Measurements from ENCODE around the gene SECISBP2L. TPM values are rescaled to one million over a fixed set of nuclear protein-coding genes. Genes with fewer than 3 reads are reported as not detected.

SECISBP2L gene
- total RNA-seq, 5 donors from 2014 or later (not counting 1 experiment from before 2014, with no cell fraction given) = 46.8 to 62.5 (median 48.7) TPM

DNA sequence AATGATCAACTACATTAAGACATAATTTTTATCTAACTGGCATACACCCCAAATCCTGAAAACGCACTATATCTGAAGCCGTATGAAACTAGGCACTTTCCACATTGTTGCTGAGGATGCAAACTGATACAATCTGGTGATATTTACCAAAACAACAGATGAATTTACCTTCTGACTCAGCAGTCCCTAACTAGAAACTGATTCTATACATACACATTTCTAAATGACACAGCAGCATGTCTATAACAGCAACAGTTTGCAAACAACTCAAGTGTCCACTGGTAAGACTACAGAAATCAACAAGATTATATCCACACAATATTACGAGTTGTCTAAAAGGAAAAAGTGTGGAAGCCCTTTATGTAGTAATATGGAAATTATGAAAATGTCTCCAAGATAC lies 22.9 kb downstream of the SECISBP2L start:
- no peak overlapping the region for H3K4me3 Mint-ChIP-seq
- no peak overlapping the region for H3K27ac ChIP-seq (ENCODE audit: low read length)
- peaks cover 0 to 31% of the 10 kb centered on the region in 2 donors for H3K36me3 ChIP-seq (ENCODE audit: control insufficient read depth in 2 of 2, extremely low read depth in 1 of 2, insufficient read depth in 1 of 2, low read length in 1 of 2)
- POLR2A ChIA-PET = no interaction called here
- H3K27ac Mint-ChIP-seq = no peak overlapping the region
- peaks cover 0 to 10% (median 4%) of the 10 kb centered on the region in 3 donors for H3K4me1 Mint-ChIP-seq
- DNase-seq (no peak), ATAC-seq (replicated peaks in 1 of 4) (no peak)
- H3K4me3 ChIP-seq (ENCODE audit: control insufficient read depth in 1 of 2, extremely low read depth in 1 of 2, low read length in 1 of 2) = no peak overlapping the region
- H3K27me3 ChIP-seq (replicated peaks in 1 of 2; ENCODE audit: control insufficient read depth in 2 of 2, extremely low read depth in 1 of 2, insufficient read depth in 2 of 2, low read length in 1 of 2) = no peaks in the 10 kb centered on the region
- H3K9me3 Mint-ChIP-seq = no peaks in the 10 kb centered on the region
- 57% methylated on average over 2 of the region's 3 CpGs for WGBS (ENCODE audit: insufficient coverage)
- H3K9me3 ChIP-seq = no peaks in the 10 kb centered on the region
- no peaks in the 10 kb centered on the region for H3K4me1 ChIP-seq (ENCODE audit: control insufficient read depth in 1 of 2, extremely low read depth in 1 of 2, insufficient read depth in 2 of 2, low read length in 2 of 2)
- no peaks in the 10 kb centered on the region for H3K27me3 Mint-ChIP-seq
- H3K36me3 Mint-ChIP-seq = peaks cover 65% of the 10 kb centered on the region
- CTCF ChIA-PET = no interaction called here

- Histone ChIP-seq H3K27me3 (replicated peaks in 1 of 2; ENCODE audit: control insufficient read depth in 2 of 2, extremely low read depth in 1 of 2, insufficient read depth in 2 of 2, low read length in 1 of 2) (no peaks in the 10 kb centered on the region), H3K4me3 (ENCODE audit: control insufficient read depth in 1 of 2, extremely low read depth in 1 of 2, low read length in 1 of 2) (no peak overlapping the region), H3K9me3 (no peaks in the 10 kb centered on the region), H3K4me1 (ENCODE audit: control insufficient read depth in 1 of 2, extremely low read depth in 1 of 2, insufficient read depth in 2 of 2, low read length in 2 of 2) (no peaks in the 10 kb centered on the region), H3K27ac (ENCODE audit: low read length) (no peak overlapping the region), H3K36me3 (ENCODE audit: control insufficient read depth in 2 of 2, extremely low read depth in 1 of 2, insufficient read depth in 1 of 2, low read length in 1 of 2) (peaks cover 0 to 66% of the 10 kb centered on the region in 2 donors)
- WGBS (ENCODE audit: insufficient coverage) = 100% methylated on average over 2 of the region's 2 CpGs
- Mint-ChIP-seq H3K4me3 (no peak overlapping the region), H3K36me3 (peaks cover 59% of the 10 kb centered on the region), H3K27me3 (no peaks in the 10 kb centered on the region), H3K27ac (no peak overlapping the region), H3K9me3 (no peaks in the 10 kb centered on the region), H3K4me1 (peaks cover 0 to 4% (median 3%) of the 10 kb centered on the region in 3 donors)
- DNase-seq = no peak
- CTCF ChIA-PET = no interaction called here
- POLR2A ChIA-PET = interaction anchor here in 1 of 2 donors (0.6 kb wide), 1 partner anchor 132 kb away, joined by 3 read pairs; no protein-coding TSS in a partner anchor
- ATAC-seq (replicated peaks in 1 of 4) = no peak
Observed at GRCh38 chr15:49015896-49016295, 30.4 kb downstream of the SECISBP2L start.

DNA sequence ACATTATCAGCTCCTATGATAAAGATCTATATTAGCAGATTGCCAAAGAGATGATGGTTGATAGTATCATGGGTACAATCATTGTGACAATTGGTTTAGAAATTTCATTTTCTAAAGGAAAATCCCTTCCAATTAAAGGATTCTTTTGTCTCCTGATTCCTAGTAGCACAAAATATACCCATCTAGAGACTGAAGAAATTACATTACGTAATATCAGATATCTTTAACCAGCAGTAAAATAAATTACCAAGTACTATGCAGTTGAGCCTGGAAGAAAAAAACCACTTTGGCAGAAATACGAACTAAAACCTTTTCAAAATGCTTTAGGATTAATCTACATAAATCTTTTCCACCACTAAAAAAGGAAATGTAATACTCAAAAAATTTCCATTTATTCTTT lies 46.9 kb downstream of the SECISBP2L start:
- ATAC-seq (replicated peaks in 1 of 4) (no peak), DNase-seq (no peak)
- Histone ChIP-seq H3K9me3 (no peaks in the 10 kb centered on the region), H3K4me3 (ENCODE audit: control insufficient read depth in 1 of 2, extremely low read depth in 1 of 2, low read length in 1 of 2) (no peak overlapping the region), H3K36me3 (ENCODE audit: control insufficient read depth in 2 of 2, extremely low read depth in 1 of 2, insufficient read depth in 1 of 2, low read length in 1 of 2) (peaks cover 2 to 49% of the 10 kb centered on the region in 2 donors), H3K27ac (ENCODE audit: low read length) (no peak overlapping the region), H3K27me3 (replicated peaks in 1 of 2; ENCODE audit: control insufficient read depth in 2 of 2, extremely low read depth in 1 of 2, insufficient read depth in 2 of 2, low read length in 1 of 2) (no peaks in the 10 kb centered on the region), H3K4me1 (ENCODE audit: control insufficient read depth in 1 of 2, extremely low read depth in 1 of 2, insufficient read depth in 2 of 2, low read length in 2 of 2) (no peaks in the 10 kb centered on the region)
- H3K9me3 Mint-ChIP-seq = peaks cover 0 to 10% (median under 1%) of the 10 kb centered on the region in 3 donors
- ChIA-PET CTCF (no interaction called here), POLR2A (no interaction called here)
- H3K4me3 Mint-ChIP-seq = no peak overlapping the region
- H3K4me1 Mint-ChIP-seq = no peaks in the 10 kb centered on the region
- no peak overlapping the region for H3K27ac Mint-ChIP-seq
- H3K36me3 Mint-ChIP-seq = peaks cover 70% of the 10 kb centered on the region
- WGBS (ENCODE audit: insufficient coverage) = no CpG with 5 or more reads among the region's 2 CpGs
- H3K27me3 Mint-ChIP-seq = no peaks in the 10 kb centered on the region

DNA sequence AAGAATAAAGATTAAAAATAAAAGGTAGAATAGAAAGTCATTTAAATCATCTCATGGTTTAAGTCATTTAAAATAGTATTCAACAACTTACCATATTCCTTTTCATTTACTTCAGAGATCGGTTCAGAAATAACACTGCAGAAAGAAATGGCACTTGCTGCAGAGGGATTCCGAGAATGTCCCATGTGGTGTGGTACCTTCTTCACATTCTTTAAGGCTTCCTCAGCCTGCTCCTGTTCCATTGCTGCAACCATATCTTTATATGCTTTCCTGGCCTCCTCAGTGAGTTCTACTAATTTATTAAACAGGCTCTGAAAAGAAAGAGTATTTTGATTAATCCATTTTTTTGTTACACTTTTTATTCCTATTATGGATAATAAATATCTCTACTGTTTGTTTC lies 50.0 kb downstream of the SECISBP2L start:
- Mint-ChIP-seq H3K27me3 (no peaks in the 10 kb centered on the region), H3K36me3 (peaks cover 67% of the 10 kb centered on the region), H3K4me1 (no peaks in the 10 kb centered on the region), H3K4me3 (no peak overlapping the region), H3K27ac (no peak overlapping the region), H3K9me3 (no peaks in the 10 kb centered on the region)
- ChIA-PET POLR2A (no interaction called here), CTCF (no interaction called here)
- DNase-seq = no peak
- no CpG with 5 or more reads among the region's 2 CpGs for WGBS (ENCODE audit: insufficient coverage)
- H3K27ac ChIP-seq (ENCODE audit: low read length) = no peak overlapping the region
- no peaks in the 10 kb centered on the region for H3K9me3 ChIP-seq
- no peak for ATAC-seq (replicated peaks in 1 of 4)
- H3K27me3 ChIP-seq (replicated peaks in 1 of 2; ENCODE audit: control insufficient read depth in 2 of 2, extremely low read depth in 1 of 2, insufficient read depth in 2 of 2, low read length in 1 of 2) = no peaks in the 10 kb centered on the region
- no peaks in the 10 kb centered on the region for H3K4me1 ChIP-seq (ENCODE audit: control insufficient read depth in 1 of 2, extremely low read depth in 1 of 2, insufficient read depth in 2 of 2, low read length in 2 of 2)
- H3K4me3 ChIP-seq (ENCODE audit: control insufficient read depth in 1 of 2, extremely low read depth in 1 of 2, low read length in 1 of 2) = no peak overlapping the region
- H3K36me3 ChIP-seq (ENCODE audit: control insufficient read depth in 2 of 2, extremely low read depth in 1 of 2, insufficient read depth in 1 of 2, low read length in 1 of 2) = peaks cover 7 to 71% of the 10 kb centered on the region in 2 donors

DNA sequence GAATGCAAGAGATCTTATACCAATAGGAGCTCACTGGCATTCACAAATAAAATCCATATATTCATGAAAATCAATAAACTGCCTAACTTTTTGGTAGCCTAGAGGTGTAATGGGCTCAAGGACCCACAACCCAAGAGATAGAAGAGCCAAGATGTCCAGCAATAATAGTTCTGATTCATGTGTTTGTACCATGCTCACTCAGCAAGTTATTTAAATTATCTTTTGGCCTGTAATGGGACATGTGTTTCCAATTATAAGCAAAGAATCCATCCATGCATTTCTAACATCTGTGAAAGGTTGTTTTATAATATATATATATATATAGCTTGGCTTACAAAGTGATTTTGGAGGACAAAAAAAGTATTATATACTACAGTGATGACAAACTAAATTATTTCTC lies 52.9 kb downstream of the SECISBP2L start:
- no peaks in the 10 kb centered on the region for H3K27me3 Mint-ChIP-seq
- ATAC-seq (replicated peaks in 1 of 4) (no peak), DNase-seq (no peak)
- H3K4me1 ChIP-seq (ENCODE audit: control insufficient read depth in 1 of 2, extremely low read depth in 1 of 2, insufficient read depth in 2 of 2, low read length in 2 of 2) = no peaks in the 10 kb centered on the region
- no peak overlapping the region for H3K27ac ChIP-seq (ENCODE audit: low read length)
- no peaks in the 10 kb centered on the region for H3K9me3 Mint-ChIP-seq
- ChIA-PET POLR2A (interaction anchor here in 1 of 2 donors (0.5 kb wide), 1 partner anchor 45 kb away, joined by 5 read pairs; no protein-coding TSS in a partner anchor), CTCF (interaction anchor here in 1 of 2 donors (0.9 kb wide), 1 partner anchor 132 kb away, joined by 3 read pairs; no protein-coding TSS in a partner anchor)
- H3K36me3 Mint-ChIP-seq = peaks cover 54% of the 10 kb centered on the region
- H3K4me1 Mint-ChIP-seq = no peaks in the 10 kb centered on the region
- no peak overlapping the region for H3K4me3 Mint-ChIP-seq
- H3K27ac Mint-ChIP-seq = no peak overlapping the region
- peaks cover 5 to 57% of the 10 kb centered on the region in 2 donors for H3K36me3 ChIP-seq (ENCODE audit: control insufficient read depth in 2 of 2, extremely low read depth in 1 of 2, insufficient read depth in 1 of 2, low read length in 1 of 2)
- no peak overlapping the region for H3K4me3 ChIP-seq (ENCODE audit: control insufficient read depth in 1 of 2, extremely low read depth in 1 of 2, low read length in 1 of 2)
- no peaks in the 10 kb centered on the region for H3K27me3 ChIP-seq (replicated peaks in 1 of 2; ENCODE audit: control insufficient read depth in 2 of 2, extremely low read depth in 1 of 2, insufficient read depth in 2 of 2, low read length in 1 of 2)
- H3K9me3 ChIP-seq = no peaks in the 10 kb centered on the region

- Mint-ChIP-seq H3K27ac (no peak overlapping the region), H3K4me3 (no peak overlapping the region), H3K27me3 (no peaks in the 10 kb centered on the region), H3K9me3 (no peaks in the 10 kb centered on the region), H3K36me3 (peaks cover 52% of the 10 kb centered on the region), H3K4me1 (no peaks in the 10 kb centered on the region)
- no peaks in the 10 kb centered on the region for H3K9me3 ChIP-seq
- no peak overlapping the region for H3K4me3 ChIP-seq (ENCODE audit: control insufficient read depth in 1 of 2, extremely low read depth in 1 of 2, low read length in 1 of 2)
- ChIA-PET POLR2A (no interaction called here), CTCF (interaction anchor here in 1 of 2 donors (0.6 to 1.0 kb wide), 2 partner anchors 17 to 25 kb away, joined by 3 to 4 read pairs; no protein-coding TSS in a partner anchor)
- H3K36me3 ChIP-seq (ENCODE audit: control insufficient read depth in 2 of 2, extremely low read depth in 1 of 2, insufficient read depth in 1 of 2, low read length in 1 of 2) = peaks cover 5 to 55% of the 10 kb centered on the region in 2 donors
- H3K4me1 ChIP-seq (ENCODE audit: control insufficient read depth in 1 of 2, extremely low read depth in 1 of 2, insufficient read depth in 2 of 2, low read length in 2 of 2) = no peaks in the 10 kb centered on the region
- DNase-seq = no peak
- WGBS (ENCODE audit: insufficient coverage) = 100% methylated on average over 1 of the region's 1 CpG
- H3K27me3 ChIP-seq (replicated peaks in 1 of 2; ENCODE audit: control insufficient read depth in 2 of 2, extremely low read depth in 1 of 2, insufficient read depth in 2 of 2, low read length in 1 of 2) = no peaks in the 10 kb centered on the region
- no peak for ATAC-seq (replicated peaks in 1 of 4)
- H3K27ac ChIP-seq (ENCODE audit: low read length) = no peak overlapping the region
Observed at GRCh38 chr15:48992545-48992944, 53.7 kb downstream of the SECISBP2L start.

- no peak for ATAC-seq (replicated peaks in 1 of 4)
- Mint-ChIP-seq H3K27ac (no peak overlapping the region), H3K4me3 (no peak overlapping the region), H3K27me3 (no peaks in the 10 kb centered on the region), H3K9me3 (no peaks in the 10 kb centered on the region), H3K4me1 (no peaks in the 10 kb centered on the region), H3K36me3 (peaks cover 48% of the 10 kb centered on the region)
- peaks cover 5 to 51% of the 10 kb centered on the region in 2 donors for H3K36me3 ChIP-seq (ENCODE audit: control insufficient read depth in 2 of 2, extremely low read depth in 1 of 2, insufficient read depth in 1 of 2, low read length in 1 of 2)
- H3K9me3 ChIP-seq = no peaks in the 10 kb centered on the region
- ChIA-PET POLR2A (no interaction called here), CTCF (interaction anchor here in 1 of 2 donors (0.6 to 1.0 kb wide), 2 partner anchors 16 to 24 kb away, joined by 3 to 4 read pairs; no protein-coding TSS in a partner anchor)
- H3K27me3 ChIP-seq (replicated peaks in 1 of 2; ENCODE audit: control insufficient read depth in 2 of 2, extremely low read depth in 1 of 2, insufficient read depth in 2 of 2, low read length in 1 of 2) = no peaks in the 10 kb centered on the region
- DNase-seq = no peak
- no peaks in the 10 kb centered on the region for H3K4me1 ChIP-seq (ENCODE audit: control insufficient read depth in 1 of 2, extremely low read depth in 1 of 2, insufficient read depth in 2 of 2, low read length in 2 of 2)
- H3K27ac ChIP-seq (ENCODE audit: low read length) = no peak overlapping the region
- WGBS (ENCODE audit: insufficient coverage) = 97% methylated on average over 6 of the region's 6 CpGs
- no peak overlapping the region for H3K4me3 ChIP-seq (ENCODE audit: control insufficient read depth in 1 of 2, extremely low read depth in 1 of 2, low read length in 1 of 2)
Observed at GRCh38 chr15:48992096-48992495, 54.1 kb downstream of the SECISBP2L start.
